Activated CD4-positive, alpha-beta T cell treated with anti-CD3 and anti-CD28 coated beads, Interleukin-2, Interleukin-4, amounts not matched to agents 100 ng/mL and 50 ng/mL, durations not matched to agents 16 hours and 8 hours (primary cell): Measurements from ENCODE around the gene SNN.

Source experiments
- DNase-seq: peaks from one replicate; pipeline ENCODE4 v3.0.0-alpha.2; 2020; ENCODE audit warnings: low spot score

Gene SNN

GRCh38 chr16:11667221-11667823 is 933 bp upstream of the SNN start:
- no peak for DNase-seq

GRCh38 chr16:11668623-11669379 is 546 bp downstream of the SNN start:
- no peak for DNase-seq

GRCh38 chr16:11669380-11670146 is 1.3 kb downstream of the SNN start:
- DNase-seq: no peak

- DNase-seq: peak; percentile 35
These were observed 2.2 kb downstream of the SNN start for GRCh38 chr16:11670171-11671131.

GRCh38 chr16:11671271-11671670 is 3.0 kb downstream of the SNN start:
- no peak for DNase-seq

GRCh38 chr16:11671676-11672075 is 3.4 kb downstream of the SNN start:
- no peak for DNase-seq

GRCh38 chr16:11672206-11673090 is 4.2 kb downstream of the SNN start:
- peak; percentile 36 for DNase-seq

GRCh38 chr16:11673091-11674000 is 5.1 kb downstream of the SNN start:
- no peak for DNase-seq

GRCh38 chr16:11674001-11674817 is 6.0 kb downstream of the SNN start:
- no peak for DNase-seq

GRCh38 chr16:11674818-11675560 is 6.7 kb downstream of the SNN start:
- no peak for DNase-seq

- DNase-seq: no peak
These were observed 7.6 kb downstream of the SNN start for GRCh38 chr16:11675561-11676511.

GRCh38 chr16:11676799-11677198 is 8.5 kb downstream of the SNN start:
- DNase-seq: no peak

- no peak for DNase-seq
These were observed 9.2 kb downstream of the SNN start for GRCh38 chr16:11677451-11677951.

- DNase-seq: no peak
These were observed 10.0 kb downstream of the SNN start for GRCh38 chr16:11677959-11678881.

GRCh38 chr16:11679250-11679649 is 11.0 kb downstream of the SNN start:
- DNase-seq: no peak
